ENCODE measurements around the gene STK10. TPM values are rescaled to one million over a fixed set of nuclear protein-coding genes. Genes with fewer than 3 reads are reported as not detected.

STK10 gene
- polyA plus RNA-seq, 1 of the 3 experiments (the other 2 are of a cell fraction) = 11.0 TPM

DNA sequence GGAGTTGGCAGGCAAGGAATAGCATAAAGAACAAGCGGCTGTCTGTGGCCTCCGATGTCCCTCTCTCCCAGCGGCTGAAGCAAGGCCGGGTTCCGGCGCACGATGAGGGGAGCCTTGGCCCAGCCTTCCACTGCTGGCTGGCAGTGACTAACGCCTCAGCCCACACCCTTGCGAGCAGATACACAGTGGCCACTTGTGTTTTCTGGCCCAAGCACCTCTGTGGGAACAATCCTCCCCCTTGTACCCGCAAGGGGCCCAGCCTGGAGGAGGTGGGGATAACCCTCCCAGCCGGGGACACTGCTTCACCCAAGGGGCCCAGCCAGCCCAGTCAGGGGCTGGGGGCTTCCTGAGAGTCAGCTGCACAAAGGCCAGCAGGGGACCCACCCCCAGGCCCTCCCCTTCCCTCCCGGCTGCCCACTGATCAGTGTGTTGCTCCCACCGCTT is 23.2 kb downstream of the STK10 start (continued):
- TF ChIP-seq, protein P1, sequence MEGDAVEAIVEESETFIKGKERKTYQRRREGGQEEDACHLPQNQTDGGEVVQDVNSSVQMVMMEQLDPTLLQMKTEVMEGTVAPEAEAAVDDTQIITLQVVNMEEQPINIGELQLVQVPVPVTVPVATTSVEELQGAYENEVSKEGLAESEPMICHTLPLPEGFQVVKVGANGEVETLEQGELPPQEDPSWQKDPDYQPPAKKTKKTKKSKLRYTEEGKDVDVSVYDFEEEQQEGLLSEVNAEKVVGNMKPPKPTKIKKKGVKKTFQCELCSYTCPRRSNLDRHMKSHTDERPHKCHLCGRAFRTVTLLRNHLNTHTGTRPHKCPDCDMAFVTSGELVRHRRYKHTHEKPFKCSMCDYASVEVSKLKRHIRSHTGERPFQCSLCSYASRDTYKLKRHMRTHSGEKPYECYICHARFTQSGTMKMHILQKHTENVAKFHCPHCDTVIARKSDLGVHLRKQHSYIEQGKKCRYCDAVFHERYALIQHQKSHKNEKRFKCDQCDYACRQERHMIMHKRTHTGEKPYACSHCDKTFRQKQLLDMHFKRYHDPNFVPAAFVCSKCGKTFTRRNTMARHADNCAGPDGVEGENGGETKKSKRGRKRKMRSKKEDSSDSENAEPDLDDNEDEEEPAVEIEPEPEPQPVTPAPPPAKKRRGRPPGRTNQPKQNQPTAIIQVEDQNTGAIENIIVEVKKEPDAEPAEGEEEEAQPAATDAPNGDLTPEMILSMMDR (IDR thresholded peaks at IDR 0.05) = no peak
- TF ChIP-seq MEF2A (IDR thresholded peaks at IDR 0.05; ENCODE audit: borderline replicate concordance, low read depth) (no peak), YY1 (IDR thresholded peaks at IDR 0.05; ENCODE audit: low read depth) (no peak), GABPA (IDR thresholded peaks at IDR 0.05; ENCODE audit: low read depth) (no peak)

DNA sequence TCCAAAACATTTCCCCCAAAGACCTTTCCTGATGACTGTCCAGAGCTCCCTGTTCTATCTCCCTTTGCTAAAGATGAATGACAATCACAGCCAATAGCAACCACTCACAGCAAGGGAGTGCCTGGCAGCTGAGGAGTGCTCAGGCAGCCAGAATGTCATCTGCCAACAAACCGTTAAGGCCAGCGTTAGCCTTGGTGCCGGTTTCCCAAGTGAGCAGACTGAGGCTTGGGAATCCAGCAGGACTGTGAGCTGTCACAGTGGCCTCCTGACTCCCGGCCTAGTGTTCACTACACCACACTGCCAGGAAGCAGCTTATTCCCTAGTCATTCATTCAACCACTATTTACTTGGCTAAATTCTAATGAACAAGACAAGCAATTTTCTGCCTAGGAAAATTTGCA is 24.7 kb downstream of the STK10 start:
- peaks cover 13% of the 10 kb centered on the region for H3K79me2 ChIP-seq (ENCODE audit: insufficient read depth)
- POLR2A ChIA-PET = no interaction called here
- H3K4me1 ChIP-seq (ENCODE audit: control insufficient read depth in 1 of 2, insufficient read depth in 2 of 2, low read depth in 1 of 2, low read length in 1 of 2) = no peaks in the 10 kb centered on the region; a peak in 1 of 4 replicates
- H3K4me3 ChIP-seq (ENCODE audit: low read depth in 2 of 2, low read length in 1 of 2) = no peak overlapping the region
- H3K9ac ChIP-seq = no peak overlapping the region
- H3K27me3 ChIP-seq (ENCODE audit: insufficient read depth) = no peaks in the 10 kb centered on the region
- no peak overlapping the region for H2AFZ ChIP-seq (ENCODE audit: low read depth)
- H3F3A ChIP-seq (replicated peaks; ENCODE audit: insufficient read depth) = no peaks in the 10 kb centered on the region
- no peak for TF ChIP-seq RAD21 (IDR thresholded peaks at IDR 0.05; ENCODE audit: low read length)
- TF ChIP-seq JUND (IDR thresholded peaks at IDR 0.05) = no peak
- TF ChIP-seq GATA2 (CRISPR knock-in tag; IDR thresholded peaks at IDR 0.05) = no peak
- no peak for TF ChIP-seq RFX5 (IDR thresholded peaks at IDR 0.05; ENCODE audit: low read length)
- TF ChIP-seq FOSL2 (IDR thresholded peaks at IDR 0.05; ENCODE audit: borderline replicate concordance, low read depth) = no peak
- no peak for TF ChIP-seq GABPA (IDR thresholded peaks at IDR 0.05; ENCODE audit: low read depth)
- no peak for TF ChIP-seq MEF2A (IDR thresholded peaks at IDR 0.05; ENCODE audit: borderline replicate concordance, low read depth)
- TF ChIP-seq, protein P2, sequence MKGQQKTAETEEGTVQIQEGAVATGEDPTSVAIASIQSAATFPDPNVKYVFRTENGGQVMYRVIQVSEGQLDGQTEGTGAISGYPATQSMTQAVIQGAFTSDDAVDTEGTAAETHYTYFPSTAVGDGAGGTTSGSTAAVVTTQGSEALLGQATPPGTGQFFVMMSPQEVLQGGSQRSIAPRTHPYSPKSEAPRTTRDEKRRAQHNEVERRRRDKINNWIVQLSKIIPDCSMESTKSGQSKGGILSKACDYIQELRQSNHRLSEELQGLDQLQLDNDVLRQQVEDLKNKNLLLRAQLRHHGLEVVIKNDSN (IDR thresholded peaks at IDR 0.05; ENCODE audit: borderline replicate concordance, low read depth) = no peak
- TF ChIP-seq RCOR1 (IDR thresholded peaks at IDR 0.05; ENCODE audit: low read length) = no peak
- TF ChIP-seq EZH2phosphoT487 (IDR thresholded peaks at IDR 0.05; ENCODE audit: borderline replicate concordance, low read depth) = no peak
- no peak for TF ChIP-seq ELF1 (IDR thresholded peaks at IDR 0.05)
- TF ChIP-seq, protein P3, sequence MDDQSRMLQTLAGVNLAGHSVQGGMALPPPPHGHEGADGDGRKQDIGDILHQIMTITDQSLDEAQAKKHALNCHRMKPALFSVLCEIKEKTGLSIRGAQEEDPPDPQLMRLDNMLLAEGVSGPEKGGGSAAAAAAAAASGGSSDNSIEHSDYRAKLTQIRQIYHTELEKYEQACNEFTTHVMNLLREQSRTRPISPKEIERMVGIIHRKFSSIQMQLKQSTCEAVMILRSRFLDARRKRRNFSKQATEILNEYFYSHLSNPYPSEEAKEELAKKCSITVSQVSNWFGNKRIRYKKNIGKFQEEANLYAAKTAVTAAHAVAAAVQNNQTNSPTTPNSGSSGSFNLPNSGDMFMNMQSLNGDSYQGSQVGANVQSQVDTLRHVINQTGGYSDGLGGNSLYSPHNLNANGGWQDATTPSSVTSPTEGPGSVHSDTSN (IDR thresholded peaks at IDR 0.05) = no peak
- TF ChIP-seq, protein P4, sequence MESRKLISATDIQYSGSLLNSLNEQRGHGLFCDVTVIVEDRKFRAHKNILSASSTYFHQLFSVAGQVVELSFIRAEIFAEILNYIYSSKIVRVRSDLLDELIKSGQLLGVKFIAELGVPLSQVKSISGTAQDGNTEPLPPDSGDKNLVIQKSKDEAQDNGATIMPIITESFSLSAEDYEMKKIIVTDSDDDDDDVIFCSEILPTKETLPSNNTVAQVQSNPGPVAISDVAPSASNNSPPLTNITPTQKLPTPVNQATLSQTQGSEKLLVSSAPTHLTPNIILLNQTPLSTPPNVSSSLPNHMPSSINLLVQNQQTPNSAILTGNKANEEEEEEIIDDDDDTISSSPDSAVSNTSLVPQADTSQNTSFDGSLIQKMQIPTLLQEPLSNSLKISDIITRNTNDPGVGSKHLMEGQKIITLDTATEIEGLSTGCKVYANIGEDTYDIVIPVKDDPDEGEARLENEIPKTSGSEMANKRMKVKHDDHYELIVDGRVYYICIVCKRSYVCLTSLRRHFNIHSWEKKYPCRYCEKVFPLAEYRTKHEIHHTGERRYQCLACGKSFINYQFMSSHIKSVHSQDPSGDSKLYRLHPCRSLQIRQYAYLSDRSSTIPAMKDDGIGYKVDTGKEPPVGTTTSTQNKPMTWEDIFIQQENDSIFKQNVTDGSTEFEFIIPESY (IDR thresholded peaks at IDR 0.05; ENCODE audit: borderline replicate concordance, low read depth) = no peak
- 76% methylated on average over 4 of the region's 4 CpGs for WGBS (ENCODE audit: low lambda C conversion rate)
- no peak for DNase-seq
- H3K36me3 ChIP-seq (replicated peaks in 1 of 2; ENCODE audit: control insufficient read depth in 1 of 2, insufficient read depth in 2 of 2, low read length in 1 of 2) = no peaks in the 10 kb centered on the region
- no peak overlapping the region for H3K27ac ChIP-seq (ENCODE audit: low read depth in 2 of 2, low read length in 1 of 2)
- H3K4me2 ChIP-seq = no peak overlapping the region
- H3K9me3 ChIP-seq = no peaks in the 10 kb centered on the region
- no peaks in the 10 kb centered on the region for H3K9me2 ChIP-seq
- CTCF ChIA-PET = interaction anchor here (1.3 to 4.1 kb wide), 3 partner anchors 25 to 288 kb away, joined by 3 to 18 read pairs (median 3); partner anchors contain the start of gene STK10
- peaks cover 12% of the 10 kb centered on the region; the same call in 1 of the 2 replicates for H4K20me1 ChIP-seq (ENCODE audit: insufficient read depth)
